GM18907 (cell line): ENCODE measurements around the gene KRT14.
"Not testable (repeated sequence)": the region's sequence is repeated elsewhere in the genome, so short reads cannot be mapped to it uniquely, and the experiment has no call there.

Experiments used
- ATAC-seq: cut with Tn5 transposase; IDR thresholded peaks from one replicate; pipeline ENCODE4 v1.9.1; 2021; ENCODE audit warnings: mild to moderate bottlenecking, moderate library complexity; ENCODE audit not compliant: unreplicated experiment

The KRT14 gene

DNA sequence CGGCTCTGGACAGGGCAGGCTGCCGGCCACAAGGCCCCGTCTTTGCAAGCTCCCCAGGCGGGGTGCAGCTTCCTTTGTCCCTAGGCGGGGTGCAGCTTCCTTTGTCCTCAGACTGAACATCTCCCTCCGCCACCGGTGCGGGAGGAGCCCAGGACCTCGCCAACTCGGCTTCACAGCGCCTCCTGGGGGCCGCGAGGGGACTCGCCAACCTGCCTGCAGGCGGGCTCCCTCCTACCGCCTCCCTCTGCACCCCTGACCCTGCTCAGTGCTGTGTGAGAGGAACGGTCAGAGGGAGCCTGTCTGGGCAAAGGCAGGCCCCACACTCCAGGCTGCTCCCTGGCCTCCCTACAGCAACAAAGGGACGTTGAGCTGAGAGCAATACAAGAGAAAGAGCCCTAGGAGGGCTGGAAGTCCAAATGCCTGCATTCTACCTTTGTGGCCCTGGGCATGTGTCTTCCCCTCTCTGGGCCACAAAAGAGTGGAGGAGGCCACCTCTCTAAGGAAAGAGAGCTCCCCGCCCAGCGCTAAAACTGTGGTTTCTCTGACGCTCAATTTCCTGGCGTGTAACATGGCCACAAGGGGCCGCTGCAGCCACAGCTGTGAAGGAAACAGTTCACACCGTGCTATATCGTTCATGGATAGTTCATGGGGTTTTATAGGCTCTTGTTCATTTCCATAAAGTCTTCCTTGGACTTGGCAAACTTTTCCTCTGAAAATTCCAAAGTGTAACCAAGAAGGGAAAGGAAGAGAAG lies 37.7 kb downstream of the KRT14 start:
- ATAC-seq = peak; percentile 69

DNA sequence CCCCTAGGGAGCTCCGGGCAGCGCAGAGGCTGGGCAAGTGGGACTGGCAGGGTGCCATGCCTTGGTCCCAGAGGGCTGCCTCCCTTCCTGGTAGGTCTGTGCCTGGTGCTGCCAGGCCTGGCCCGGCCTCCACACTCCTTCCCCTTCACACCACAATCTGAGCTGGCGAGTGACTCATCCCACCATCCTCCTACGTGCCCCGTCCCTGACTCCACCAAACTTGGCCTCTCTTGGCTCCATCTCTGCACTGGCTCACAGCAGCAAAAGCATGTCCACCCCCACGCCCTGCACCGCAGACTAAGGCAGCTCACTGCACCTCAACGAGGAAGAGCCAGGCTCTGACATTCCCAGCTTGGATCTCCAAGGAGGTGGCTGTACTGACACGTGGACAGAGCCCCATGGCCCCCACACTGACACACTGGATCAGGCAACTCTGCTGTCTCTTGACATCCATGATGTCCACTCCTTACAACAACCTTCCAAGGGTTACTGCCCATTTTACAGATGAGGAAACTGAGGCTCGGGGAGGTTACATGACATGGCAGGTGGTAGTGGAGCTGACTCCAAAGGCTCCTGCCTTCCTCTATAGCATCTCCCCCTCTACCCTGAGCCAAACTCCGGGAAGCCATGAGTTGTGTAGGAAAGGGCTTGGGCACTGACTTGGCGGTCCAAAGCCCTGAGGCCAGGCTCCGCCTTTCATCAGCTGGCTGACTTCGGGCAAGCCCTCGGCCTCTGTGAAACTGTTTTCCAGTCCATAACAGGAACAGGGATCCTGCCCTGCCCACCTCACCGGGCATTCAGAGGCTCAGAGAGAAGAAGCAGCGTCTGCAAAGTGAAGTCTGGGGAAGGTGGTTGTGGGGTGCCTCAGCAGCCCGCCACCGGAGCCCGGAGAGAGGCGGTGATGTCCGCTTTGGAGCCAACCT lies 38.5 kb downstream of the KRT14 start:
- ATAC-seq = no peak

DNA sequence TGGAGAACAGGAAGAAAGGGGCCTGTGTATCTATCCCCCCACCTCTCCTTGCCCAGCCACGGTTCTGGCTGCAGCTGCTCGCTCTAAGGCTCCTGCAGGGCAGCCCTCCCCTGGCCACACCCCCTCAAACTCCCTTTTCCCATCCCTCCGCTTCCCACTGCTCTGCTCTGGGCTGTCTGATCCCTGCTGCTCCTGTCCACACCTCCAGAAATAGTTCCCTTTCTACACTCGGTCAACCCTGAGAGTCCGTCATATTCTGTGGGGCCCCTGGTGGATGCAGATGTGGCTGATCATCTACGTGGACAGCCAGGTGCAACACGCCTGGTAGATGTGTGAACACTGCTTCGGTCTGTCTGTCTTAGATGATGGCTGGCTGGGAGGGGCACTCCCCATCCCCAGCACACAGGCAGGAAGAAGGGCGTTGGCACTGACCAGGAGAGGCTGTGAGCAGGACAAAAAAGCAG lies 39.3 kb downstream of the KRT14 start:
- ATAC-seq = no peak

DNA sequence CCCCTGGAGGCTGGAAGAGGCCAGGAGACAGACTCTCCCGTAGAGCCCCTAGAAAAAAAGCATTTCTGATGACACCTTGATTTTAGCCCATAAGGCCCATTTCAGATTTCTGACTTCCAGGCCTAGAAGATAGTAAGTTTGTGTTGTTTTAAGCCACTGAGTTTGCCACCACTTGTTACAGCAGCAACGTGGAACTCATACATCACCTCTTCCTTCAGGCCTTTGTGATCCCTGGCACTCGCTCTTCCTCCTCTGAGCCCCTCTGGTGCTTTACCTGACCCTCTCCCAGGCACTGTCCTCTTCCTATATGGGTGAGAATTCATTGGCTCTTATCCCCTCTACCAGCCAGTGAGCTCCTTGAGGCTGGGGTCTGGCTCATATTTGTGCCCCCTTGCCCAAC lies 39.9 kb downstream of the KRT14 start:
- ATAC-seq = no peak

DNA sequence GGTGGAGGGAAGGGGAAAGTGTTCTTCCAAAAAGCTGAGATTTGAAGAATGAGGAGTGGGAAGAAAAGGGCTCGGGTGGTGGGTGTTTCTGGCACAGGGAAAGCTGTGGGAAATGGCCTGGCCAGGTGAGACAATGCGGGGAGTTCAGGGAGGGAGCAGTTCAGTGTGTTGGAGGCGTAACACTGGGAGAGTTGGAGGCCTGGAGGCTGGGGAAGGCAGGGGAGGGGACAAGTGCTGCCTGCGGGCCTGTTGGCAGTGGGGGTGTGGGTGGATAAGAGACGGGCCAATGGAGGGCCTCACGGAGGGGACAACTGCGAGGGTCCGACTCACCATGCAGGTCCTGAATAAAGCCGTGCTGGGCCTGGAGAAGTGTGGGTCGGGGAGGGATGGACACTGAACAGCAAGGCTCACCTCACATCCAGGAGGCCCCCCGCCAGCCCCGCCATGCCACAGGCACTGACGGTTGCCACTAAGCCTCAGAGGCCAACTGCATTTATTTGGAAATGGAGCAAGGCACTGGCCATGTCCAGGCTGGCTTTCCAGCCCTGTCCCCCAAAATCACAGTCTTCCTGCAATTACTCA lies 40.8 kb downstream of the KRT14 start:
- ATAC-seq = no peak

DNA sequence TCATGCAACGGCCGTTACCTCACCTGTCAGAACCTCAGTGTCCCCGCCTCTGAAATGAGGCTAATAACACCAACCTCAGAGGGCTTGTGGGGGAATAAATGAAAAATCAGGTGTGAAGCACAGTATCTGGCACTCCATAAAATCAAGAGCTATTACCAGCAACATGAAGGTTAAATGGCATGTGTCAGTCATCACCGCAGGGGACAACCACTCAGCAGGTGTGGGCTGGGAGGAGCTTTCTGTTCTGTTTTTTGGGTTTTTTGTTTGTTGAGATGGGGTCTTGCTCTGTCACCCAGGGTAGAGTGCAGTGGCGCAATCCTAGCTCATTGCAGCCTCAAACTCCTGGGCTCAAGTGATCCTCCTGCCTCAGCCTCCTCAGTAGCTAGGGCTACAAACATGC lies 41.8 kb downstream of the KRT14 start:
- no peak for ATAC-seq

DNA sequence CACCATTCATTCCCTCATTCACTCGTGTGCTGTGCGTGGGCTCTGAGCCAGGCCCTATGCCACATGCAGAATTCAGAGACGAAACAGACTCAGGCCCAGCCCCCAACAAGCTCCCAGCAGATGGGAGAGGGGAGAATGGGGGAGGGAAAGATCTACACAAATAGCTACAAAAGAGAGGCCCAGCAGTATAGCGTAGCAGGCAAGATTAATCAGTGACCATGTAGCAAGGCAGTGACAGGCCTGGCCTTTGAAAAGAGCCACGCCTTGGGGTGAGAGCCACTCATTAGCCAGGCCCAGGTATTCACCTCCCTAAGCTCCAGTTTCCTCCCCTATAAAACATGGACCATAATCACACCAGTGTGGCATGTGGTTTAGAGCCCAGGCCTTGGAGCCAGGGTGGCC lies 42.2 kb downstream of the KRT14 start:
- no peak for ATAC-seq

DNA sequence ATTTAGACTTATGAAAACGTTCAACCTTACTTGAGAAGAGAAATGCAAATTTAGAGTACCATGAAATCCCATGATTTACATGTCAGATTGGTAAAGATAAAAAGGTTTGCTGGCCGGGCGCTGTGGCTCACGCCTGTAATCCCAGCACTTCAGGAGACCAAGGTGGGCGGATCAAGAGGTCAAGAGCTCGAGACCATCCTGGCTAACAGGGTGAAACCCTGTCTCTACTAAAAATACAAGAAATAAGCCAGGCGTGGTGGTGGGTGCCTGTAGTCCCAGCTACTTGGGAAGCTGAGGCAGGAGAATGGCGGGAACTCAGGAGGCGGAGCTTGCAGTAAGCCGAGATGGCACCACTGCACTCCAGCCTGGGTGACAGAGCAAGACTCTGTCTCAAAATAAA lies 43.9 kb downstream of the KRT14 start:
- not testable (repeated sequence) for ATAC-seq

DNA sequence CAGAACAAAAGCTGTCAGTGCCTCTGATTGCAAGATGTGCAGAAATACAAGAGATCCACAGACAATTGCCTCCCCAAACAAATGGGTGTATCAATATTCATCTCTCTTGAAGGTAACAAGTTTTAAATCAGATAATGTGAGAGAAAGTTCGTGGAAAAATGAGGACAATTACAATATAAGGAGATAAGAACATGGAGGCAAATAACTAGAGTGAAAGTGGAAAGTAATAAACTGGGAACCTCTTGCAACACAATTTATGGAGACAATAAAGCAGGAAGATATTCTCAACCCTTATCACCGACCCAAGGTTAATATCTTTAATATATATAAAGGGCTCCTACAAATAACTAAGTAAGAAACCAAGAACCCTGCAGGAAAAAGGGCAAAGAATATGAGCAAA lies 44.3 kb downstream of the KRT14 start:
- ATAC-seq = no peak

DNA sequence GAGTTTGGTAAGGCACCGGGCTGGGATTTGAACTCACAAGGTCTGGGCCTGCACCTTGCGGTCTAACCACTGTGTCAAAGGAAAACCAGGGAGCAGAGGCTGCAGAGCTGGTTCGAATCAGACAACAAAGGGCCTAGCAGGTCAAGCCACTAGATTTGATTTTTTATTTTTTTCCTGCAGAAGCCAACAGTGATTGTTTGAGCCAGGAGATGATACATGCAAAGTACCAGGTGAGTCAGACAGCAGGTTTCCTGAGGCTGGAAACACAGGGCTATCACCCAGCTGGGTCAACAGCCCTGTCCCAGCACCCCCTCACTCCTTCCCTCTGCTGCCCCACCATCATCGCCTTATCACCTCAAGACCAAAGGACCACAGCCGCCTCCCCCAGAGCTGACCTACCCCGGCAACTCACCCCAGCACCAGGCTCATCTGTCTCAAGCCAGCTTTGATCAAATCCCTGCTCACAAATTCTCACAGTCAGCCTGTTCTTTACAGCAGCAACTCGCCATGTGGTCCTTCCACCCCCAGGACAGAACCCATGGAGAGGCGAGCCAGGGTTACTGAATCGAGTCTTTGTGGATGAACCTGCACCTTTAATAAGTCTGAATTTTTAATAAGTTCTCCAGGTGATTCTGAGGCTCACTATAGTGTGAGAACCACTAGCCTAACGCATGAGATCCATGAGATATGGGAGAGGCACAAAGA lies 45.6 kb downstream of the KRT14 start:
- ATAC-seq = no peak

DNA sequence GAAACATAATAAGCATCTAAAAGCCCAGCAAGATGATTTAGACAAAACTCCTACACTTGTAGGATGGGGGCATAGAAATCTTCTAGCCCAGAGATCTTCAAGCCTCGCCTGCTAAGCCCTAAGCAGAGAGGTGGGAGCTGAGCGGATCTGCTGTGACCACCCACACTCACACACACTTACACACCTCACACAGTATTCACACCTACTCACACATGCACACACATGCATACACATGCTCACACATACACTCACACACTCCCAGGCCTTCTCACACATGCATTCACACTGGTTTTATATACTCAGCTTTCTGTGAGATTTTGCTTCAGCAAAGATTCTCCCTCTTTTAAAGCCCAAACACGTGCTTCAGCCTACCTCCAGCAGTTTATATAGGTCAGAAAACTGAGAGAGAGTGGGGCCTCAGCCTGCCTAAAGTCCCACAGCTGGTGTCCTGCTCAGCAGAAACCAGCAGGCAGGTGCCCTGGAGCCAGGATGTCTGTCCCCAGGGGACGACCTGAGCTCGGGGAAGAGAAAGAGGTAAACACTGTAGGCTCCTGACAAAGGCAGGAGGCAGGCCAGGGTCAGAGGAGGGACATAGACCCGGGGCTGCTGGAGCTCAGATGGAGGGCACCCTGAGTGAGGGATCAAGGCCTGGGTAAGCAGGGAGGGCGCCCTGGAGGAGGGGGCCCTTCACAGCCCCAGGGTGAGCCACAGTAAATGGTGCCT lies 46.6 kb downstream of the KRT14 start:
- no peak for ATAC-seq

DNA sequence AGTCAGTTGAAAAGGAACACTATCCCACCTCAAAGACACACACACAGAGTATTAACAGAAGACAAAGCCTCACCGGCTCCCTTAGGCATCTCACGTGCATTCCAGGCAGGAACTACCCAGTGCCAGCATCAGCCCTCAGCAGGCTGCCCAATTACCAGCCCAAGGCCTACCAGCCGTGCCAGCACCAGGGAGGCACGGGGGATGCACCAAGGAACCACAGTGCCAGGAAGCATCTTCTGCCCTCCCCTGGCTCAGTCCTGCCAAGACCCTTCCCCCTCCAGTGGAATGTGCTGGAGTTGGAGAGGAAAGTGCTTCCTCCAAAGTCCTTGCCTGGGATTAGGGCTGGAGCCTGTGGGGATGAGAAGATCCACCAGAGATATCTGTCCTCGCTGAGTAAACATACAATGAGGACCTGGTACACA lies 47.6 kb downstream of the KRT14 start:
- no peak for ATAC-seq

DNA sequence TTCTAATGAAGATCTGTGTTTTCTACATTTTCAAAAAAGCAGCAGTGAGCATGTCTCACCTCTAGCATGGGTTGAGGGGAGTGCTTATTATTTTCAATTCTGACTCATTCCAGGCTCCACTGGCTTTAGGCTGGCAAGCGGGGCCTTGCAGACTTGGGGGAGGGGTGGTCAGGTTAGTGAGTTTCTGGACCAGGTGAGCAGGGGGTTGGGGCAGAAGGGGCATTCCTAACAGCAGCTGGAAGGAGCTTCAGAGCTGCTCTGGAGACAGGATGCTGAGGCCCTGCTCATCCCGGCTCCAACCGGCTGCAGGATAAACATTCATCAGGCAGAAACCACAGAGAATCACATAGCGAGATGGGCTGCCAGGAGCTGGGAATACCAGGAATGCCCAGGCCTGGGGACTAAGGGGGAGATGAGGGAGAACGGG lies 48.1 kb downstream of the KRT14 start:
- ATAC-seq = no peak

DNA sequence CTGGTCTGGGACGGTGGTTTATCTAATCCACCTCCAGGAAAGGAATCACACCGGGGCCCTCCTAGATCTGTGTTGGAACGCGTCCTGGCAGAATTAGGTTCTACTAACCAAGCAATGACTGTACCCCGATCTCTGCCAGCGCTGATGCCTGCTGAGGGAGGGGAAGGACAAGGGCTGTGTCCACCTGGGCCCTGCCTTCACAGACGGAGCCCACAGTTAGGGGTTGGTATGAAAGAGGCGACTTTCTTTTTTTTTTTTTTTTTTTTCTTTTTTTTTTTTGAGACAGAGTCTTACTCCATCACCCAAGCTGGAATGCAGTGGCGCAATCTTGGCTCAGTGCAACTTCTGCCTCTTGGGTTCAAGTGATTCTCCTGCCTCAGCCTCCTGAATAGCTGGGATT lies 48.7 kb downstream of the KRT14 start:
- ATAC-seq = no peak

DNA sequence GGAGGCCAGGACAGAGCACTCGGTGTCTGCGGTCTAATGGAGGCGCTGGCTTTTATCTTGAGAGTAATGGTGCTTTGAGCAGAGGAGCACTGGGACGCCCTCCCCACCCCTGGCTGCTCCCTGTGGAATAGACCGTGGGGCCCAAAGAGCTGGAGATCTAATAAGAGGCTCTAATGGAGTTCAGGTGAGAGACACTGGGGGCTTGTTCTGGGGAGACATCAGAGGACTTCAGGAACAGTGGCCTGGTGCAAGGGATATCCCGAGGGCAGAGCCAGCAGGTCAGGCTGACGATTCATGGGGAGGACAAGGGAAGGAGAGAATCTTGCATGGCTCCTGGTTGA lies 49.1 kb downstream of the KRT14 start:
- ATAC-seq = no peak

DNA sequence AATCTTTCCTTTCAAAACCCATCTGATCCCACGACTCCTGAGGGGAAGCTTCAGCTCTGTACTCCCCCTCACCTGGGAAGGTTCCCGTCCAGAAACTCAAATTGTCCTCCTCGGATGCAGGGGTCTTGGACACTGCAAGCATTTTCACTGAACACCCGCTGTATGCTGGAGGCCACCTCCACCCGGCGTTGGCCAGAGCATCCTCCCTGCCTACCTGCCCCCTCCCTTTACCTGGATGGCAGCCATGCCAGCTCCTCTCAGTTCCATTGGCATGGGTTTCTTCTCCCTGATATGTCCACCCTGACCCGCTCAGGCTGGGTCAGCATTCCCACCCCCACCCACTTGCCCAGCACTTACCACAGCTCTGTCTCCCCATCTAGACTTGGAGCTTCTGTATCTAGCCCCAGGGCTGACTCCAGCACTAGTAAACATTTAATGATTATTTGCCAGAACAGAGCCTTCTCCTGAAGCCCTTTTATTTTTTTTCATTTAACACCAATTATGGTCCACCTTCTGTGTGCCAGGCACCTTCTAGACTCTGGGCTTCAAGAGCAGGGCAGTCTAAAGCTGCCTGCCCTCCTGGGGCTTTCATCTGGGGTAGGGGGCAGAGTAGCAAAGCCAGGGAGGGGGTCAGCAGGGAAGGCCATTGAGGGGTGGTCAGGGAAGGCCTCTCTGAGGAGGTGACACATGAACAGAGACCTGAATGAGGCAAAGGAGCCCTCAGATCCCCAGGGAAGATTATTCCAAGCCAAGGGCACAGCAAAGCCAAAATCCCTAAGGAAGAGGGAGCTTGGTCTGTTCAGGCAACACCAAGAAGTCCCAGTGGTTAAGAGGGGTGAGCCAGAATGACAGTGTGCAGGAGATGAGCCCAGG lies 49.7 kb downstream of the KRT14 start:
- ATAC-seq = no peak

DNA sequence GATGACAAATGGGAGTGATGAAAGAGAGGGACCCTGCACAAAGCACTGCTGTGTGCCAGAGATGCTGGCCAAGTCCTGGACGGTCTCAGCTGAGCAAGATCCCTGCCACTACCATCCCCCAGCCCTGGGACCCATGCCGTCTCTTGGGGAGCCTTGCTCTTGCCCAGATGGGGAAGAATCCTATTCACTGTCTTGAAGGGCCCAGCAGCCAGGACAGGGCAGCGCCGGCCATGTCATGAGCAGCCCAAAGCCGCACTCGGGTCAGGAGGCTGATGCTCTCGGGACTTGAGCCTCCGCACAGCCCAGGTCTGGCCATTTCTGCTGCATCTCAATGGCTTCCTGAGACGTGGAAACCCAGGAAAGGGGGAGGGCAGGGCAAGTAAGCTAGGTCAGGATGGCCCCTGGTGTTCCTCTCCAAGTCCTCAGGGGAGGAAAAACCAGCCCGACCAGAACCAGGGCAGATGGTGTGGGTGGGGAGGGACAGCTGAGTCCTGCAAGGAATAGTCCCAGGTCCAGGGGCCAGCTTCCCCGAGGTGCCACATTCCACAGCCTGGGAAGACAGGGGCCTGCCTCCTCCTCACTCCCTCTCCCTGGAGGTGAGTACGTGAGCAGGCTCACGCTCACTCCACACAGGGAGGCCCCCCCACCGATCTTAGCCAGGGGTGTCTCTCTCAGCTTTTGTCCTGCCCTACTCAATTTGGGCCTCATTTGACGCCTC lies 50.8 kb downstream of the KRT14 start:
- no peak for ATAC-seq

DNA sequence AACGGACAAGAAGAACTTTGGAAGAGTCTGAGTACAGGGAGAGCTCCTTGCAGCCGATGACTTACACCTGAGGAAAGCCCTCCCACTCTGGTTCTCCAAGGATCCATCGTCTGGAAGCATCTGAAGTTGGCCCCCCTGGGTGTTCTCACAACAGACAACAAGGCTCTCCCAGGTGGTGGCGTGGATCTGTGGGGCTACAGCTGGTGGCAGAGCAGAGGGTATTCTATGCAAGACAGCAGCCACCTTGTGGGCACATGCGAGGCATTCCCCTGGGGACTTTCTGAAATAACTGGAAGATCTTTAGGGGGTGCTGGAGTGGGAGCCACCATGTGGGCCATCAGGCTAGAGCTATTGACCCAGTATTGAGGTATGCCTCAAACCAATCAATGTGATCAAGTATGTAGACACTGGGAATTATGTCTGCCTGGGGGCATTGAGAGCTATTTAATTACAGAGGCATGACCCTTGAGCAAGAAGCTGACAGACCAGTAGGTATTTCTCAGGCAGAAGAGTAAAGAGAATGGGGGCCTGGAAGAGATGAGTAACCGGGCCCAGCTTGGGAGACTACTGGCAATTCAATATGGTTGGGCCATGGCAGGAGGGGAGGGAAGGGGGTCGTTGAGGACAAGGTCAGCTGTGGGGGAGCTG lies 51.7 kb downstream of the KRT14 start:
- ATAC-seq = no peak
